HepG2 (cell line): ENCODE results near the gene RNU4-1.

Experiments used
- ATF1 ChIP-seq: IDR thresholded peaks from 2 replicates; pipeline ENCODE4 v1.6.1; 2016; ENCODE audit warnings: mild to moderate bottlenecking, control low read depth
- ZBTB8A ChIP-seq: sonication (generic); formaldehyde crosslinking; IDR thresholded peaks from 2 replicates; pipeline ENCODE4 v1.4.0; 2020; ENCODE audit warnings: mild to moderate bottlenecking, low read depth, missing genetic modification reagents, borderline replicate concordance
- ZFP1 ChIP-seq: IDR thresholded peaks from 2 replicates; pipeline ENCODE4 v1.6.1; 2016
- ZNF432 ChIP-seq: sonication (generic); formaldehyde crosslinking; IDR thresholded peaks from 2 replicates; pipeline ENCODE4 v1.5.0; 2020; ENCODE audit warnings: missing genetic modification reagents, mild to moderate bottlenecking, borderline replicate concordance
- TF ChIP-seq, protein P1 (sequence below): sonication (generic); formaldehyde crosslinking; IDR thresholded peaks from 2 replicates; pipeline ENCODE4 v1.4.0; 2020; ENCODE audit warnings: missing genetic modification reagents

DNA sequence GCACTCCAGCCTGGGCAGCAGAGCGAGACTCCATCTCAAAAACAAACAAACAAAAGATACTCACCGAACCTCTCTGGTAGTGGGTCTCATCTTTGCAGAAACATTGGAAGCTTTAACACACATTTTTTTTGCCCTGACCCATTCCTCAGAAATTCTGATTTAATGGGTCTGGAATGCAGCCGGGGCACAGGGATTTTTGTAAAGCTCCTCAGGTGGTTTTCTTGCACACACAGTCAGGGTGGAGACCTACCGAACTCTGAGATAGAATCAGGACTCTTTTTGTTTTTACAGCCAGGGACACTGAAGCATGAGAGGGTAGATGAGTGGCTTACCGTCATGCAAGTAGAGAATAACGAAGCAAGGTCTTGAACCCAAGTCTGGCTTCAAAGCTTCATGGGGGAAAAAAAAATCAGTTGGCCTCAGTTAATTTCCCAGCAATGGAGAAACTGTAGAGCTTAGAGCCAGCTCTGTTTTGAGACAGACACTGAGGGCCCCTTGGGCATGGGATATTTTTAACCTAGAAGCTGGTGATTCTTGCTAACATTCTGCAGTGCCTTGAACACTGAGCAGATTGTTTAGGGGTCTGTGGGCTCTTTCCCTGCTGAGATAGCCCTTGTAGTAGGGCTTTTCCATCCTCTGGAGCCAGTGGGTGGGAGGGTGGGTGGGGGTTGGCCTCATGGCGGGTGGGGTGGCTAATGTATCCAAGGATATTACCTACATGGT, 6.1 kb downstream of the RNU4-1 start:
- TF ChIP-seq ZNF432, result no peak
- TF ChIP-seq ZFP1, result no peak
- TF ChIP-seq, protein P1, sequence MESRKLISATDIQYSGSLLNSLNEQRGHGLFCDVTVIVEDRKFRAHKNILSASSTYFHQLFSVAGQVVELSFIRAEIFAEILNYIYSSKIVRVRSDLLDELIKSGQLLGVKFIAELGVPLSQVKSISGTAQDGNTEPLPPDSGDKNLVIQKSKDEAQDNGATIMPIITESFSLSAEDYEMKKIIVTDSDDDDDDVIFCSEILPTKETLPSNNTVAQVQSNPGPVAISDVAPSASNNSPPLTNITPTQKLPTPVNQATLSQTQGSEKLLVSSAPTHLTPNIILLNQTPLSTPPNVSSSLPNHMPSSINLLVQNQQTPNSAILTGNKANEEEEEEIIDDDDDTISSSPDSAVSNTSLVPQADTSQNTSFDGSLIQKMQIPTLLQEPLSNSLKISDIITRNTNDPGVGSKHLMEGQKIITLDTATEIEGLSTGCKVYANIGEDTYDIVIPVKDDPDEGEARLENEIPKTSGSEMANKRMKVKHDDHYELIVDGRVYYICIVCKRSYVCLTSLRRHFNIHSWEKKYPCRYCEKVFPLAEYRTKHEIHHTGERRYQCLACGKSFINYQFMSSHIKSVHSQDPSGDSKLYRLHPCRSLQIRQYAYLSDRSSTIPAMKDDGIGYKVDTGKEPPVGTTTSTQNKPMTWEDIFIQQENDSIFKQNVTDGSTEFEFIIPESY (CRISPR knock-in tag), result no peak
- TF ChIP-seq ATF1 (CRISPR knock-in tag), result no peak
- no peak for TF ChIP-seq ZBTB8A (CRISPR knock-in tag)
